Endothelial cell of umbilical vein (primary cell): ENCODE results near the gene R3HDM2. TPM values are rescaled to one million over a fixed set of nuclear protein-coding genes. Genes with fewer than 3 reads are reported as not detected.
"Not testable (repeated sequence)": the region's sequence is repeated elsewhere in the genome, so short reads cannot be mapped to it uniquely, and the experiment has no call there.

ENCODE experiments used
- BruUV-seq: library from RNA; stranded (reverse); fragments of 400-500 nt; replicated peaks from 2 replicates; lab custom pipeline; 2021; lab: Mats Ljungman, UMichigan
- CTCF ChIA-PET: fragments of 300-600, 350-600 bp; sonication (Branson Sonifier 250); formaldehyde crosslinking; loops from one replicate; lab custom pipeline; 2021; ENCODE audit warnings: antibody characterized with exemption, inconsistent platforms; lab: Charles Lee
- POLR2A ChIA-PET: fragments of 300-600, 350-600 bp; sonication (Branson Sonifier 250); formaldehyde crosslinking; loops from one replicate; lab custom pipeline; 2021; ENCODE audit warnings: antibody characterized with exemption, inconsistent platforms; lab: Charles Lee
- DNase-seq: peaks from one replicate; pipeline ENCODE4 v3.0.0-alpha.2; 2011; ENCODE audit warnings: low read depth, low spot score
- FAIRE-seq: peaks from 2 replicates; lab custom pipeline; 2011; peaks lifted over from hg19 to GRCh38; lab: Jason Lieb, UNC
- H2AFZ ChIP-seq: 2 replicates; pipeline ENCODE4 v1.6.0; 2012; ENCODE audit warnings: low read depth, low read length, control low read depth, inconsistent platforms
- H3K27ac ChIP-seq: 2 replicates; pipeline ENCODE4 v1.5.1; 2011; ENCODE audit warnings: low read depth, mild to moderate bottlenecking, control low read depth, low read length, moderate library complexity; ENCODE audit not compliant: insufficient read depth
- H3K27me3 ChIP-seq, 2 experiments: 2 replicates each; pipeline versions ENCODE4 v1.6.0 to v1.6.1; 2011; ENCODE audit warnings: low read length in 2 of 2, mixed read lengths in 1 of 2; ENCODE audit not compliant: control insufficient read depth in 2 of 2, insufficient read depth in 2 of 2
- H3K36me3 ChIP-seq, 2 experiments: 2 replicates in 1 of 2; 3 replicates in 1 of 2; pipeline ENCODE4 v1.5.1; 2011; ENCODE audit warnings: low read length in 2 of 2, mild to moderate bottlenecking in 1 of 2, moderate library complexity in 1 of 2; ENCODE audit not compliant: control insufficient read depth in 2 of 2, insufficient read depth in 2 of 2; ENCODE audit errors: extremely low read depth in 1 of 2
- H3K4me1 ChIP-seq: 3 replicates; pipeline ENCODE4 v1.5.1; 2011; ENCODE audit warnings: mild to moderate bottlenecking, low read length; ENCODE audit not compliant: control insufficient read depth, insufficient read depth; ENCODE audit errors: extremely low read depth
- H3K4me2 ChIP-seq: 2 replicates; pipeline ENCODE4 v1.6.1; 2011; ENCODE audit warnings: low read length, control low read depth, mixed read lengths; ENCODE audit not compliant: insufficient read depth
- H3K4me3 ChIP-seq, 3 experiments: fragments of 200-600 bp in 1 of 3; sonication (generic), shearing (Covaris generic) in 1 of 3; replicated peaks in 1 of 3; 2 replicates each; pipeline ENCODE4 v1.5.1; 2011 to 2016; ENCODE audit warnings: control low read depth in 3 of 3, low read length in 3 of 3, mild to moderate bottlenecking in 2 of 3, inconsistent platforms in 1 of 3, low read depth in 1 of 3, moderate library complexity in 1 of 3; ENCODE audit not compliant: insufficient read depth in 1 of 3
- H3K79me2 ChIP-seq: 2 replicates; pipeline ENCODE4 v1.6.0; 2012; ENCODE audit warnings: low read length, inconsistent platforms; ENCODE audit not compliant: control insufficient read depth, insufficient read depth
- H3K9ac ChIP-seq: replicated peaks from 2 replicates; pipeline ENCODE3; 2011; ENCODE audit warnings: low read length, control low read depth; ENCODE audit not compliant: insufficient read depth; ENCODE audit errors: extremely low read depth
- H3K9me1 ChIP-seq: replicated peaks from 3 replicates; pipeline ENCODE4 v1.6.0; 2011; ENCODE audit warnings: mild to moderate bottlenecking, low read length; ENCODE audit not compliant: control insufficient read depth, insufficient read depth; ENCODE audit errors: extremely low read depth
- H3K9me3 ChIP-seq: replicated peaks from 2 replicates; pipeline ENCODE4 v1.5.1; 2012; ENCODE audit warnings: low read length, inconsistent platforms; ENCODE audit not compliant: control insufficient read depth, insufficient read depth
- H4K20me1 ChIP-seq: replicated peaks from 2 replicates; pipeline ENCODE3; 2011; ENCODE audit warnings: mild to moderate bottlenecking, low read length; ENCODE audit not compliant: control insufficient read depth, insufficient read depth; ENCODE audit errors: extremely low read depth
- EZH2 ChIP-seq: IDR thresholded peaks from 2 replicates; pipeline ENCODE4 v1.6.1; 2012; ENCODE audit warnings: borderline replicate concordance, low read depth, mild to moderate bottlenecking, moderate library complexity, low read length, inconsistent platforms; ENCODE audit not compliant: severe bottlenecking
- GATA2 ChIP-seq: IDR thresholded peaks from 2 replicates; pipeline ENCODE4 v1.7.0; 2011; ENCODE audit warnings: low read depth, mild to moderate bottlenecking, moderate library complexity, mixed read lengths, low read length; ENCODE audit not compliant: insufficient read length, insufficient read depth
- MYC ChIP-seq: IDR thresholded peaks from one replicate; pipeline ENCODE4 v1.6.1; 2011; ENCODE audit warnings: mild to moderate bottlenecking, low read depth, low read length
- POLR2A ChIP-seq: IDR thresholded peaks from 2 replicates; pipeline ENCODE4 v1.6.1; 2012; ENCODE audit warnings: low read depth, mild to moderate bottlenecking, control low read depth, low read length
- POLR2AphosphoS5 ChIP-seq: IDR thresholded peaks from 2 replicates; pipeline ENCODE4 v1.6.1; 2012; ENCODE audit warnings: low read depth, mild to moderate bottlenecking, control low read depth, low read length, moderate library complexity; ENCODE audit not compliant: insufficient read depth
- dilution Hi-C: fragments of 300-500 bp; cut with MboI; formaldehyde crosslinking; loops from one replicate; pipeline ENCODE4 v1.15.0; 2019; ENCODE audit warnings: low sequenced_read_pairs; ENCODE audit not compliant: extremely low pct_ligation_motif_present
- intact Hi-C: fragments of 100-400 bp; cut with micrococcal nuclease; formaldehyde crosslinking; loops from one replicate; pipeline ENCODE4 v1.10.0; 2022
- polyA plus RNA-seq, 4 experiments: library from polyadenylated mRNA; depleted of rRNA in 3 of 4; stranded (reverse) in 3 of 4; unstranded in 1 of 4; fragments of >200 nt; gene quantifications; 2 replicates each; pipeline versions ENCODE4 v1.2.1 to v1.2.3, GENCODE V29; 2011 to 2012; ENCODE audit warnings: missing spikeins in 1 of 4
- total RNA-seq: library from RNA; stranded (reverse); gene quantifications from 2 replicates; pipeline ENCODE4 v1.2.3, GENCODE V29; 2021

R3HDM2 gene
- total and polyA plus RNA-seq, 2 donors (not counting 3 experiments of a cell fraction or from before 2014, with no cell fraction given) = 26.1 to 31.3 TPM

- peak; percentile 60 for DNase-seq
- dilution Hi-C loops (no loop called here), intact Hi-C loops (no loop called here)
- Histone ChIP-seq H3K4me3 (no peak overlapping the region), H3K9ac (no peak overlapping the region), H3K36me3 (no peaks in the 10 kb centered on the region), H3K9me3 (no peaks in the 10 kb centered on the region), H3K27me3 (no peaks in the 10 kb centered on the region), H3K79me2 (no peaks in the 10 kb centered on the region), H3K4me1 (no peaks in the 10 kb centered on the region), H3K4me2 (no peak overlapping the region), H3K27ac (no peak overlapping the region), H3K9me1 (no peaks in the 10 kb centered on the region), H4K20me1 (no peaks in the 10 kb centered on the region), H2AFZ (no peak overlapping the region)
- CTCF ChIA-PET = interaction anchor here (1.1 to 1.6 kb wide), 4 partner anchors 32 to 113 kb away, joined by 3 to 6 read pairs (median 4); no protein-coding TSS in a partner anchor
- TF ChIP-seq MYC (no peak), GATA2 (no peak), POLR2AphosphoS5 (no peak), POLR2A (no peak), EZH2 (no peak)
- FAIRE-seq = no peak
- no TSS peak for BruUV-seq
- POLR2A ChIA-PET = no interaction called here
These were observed 90.7 kb downstream of the R3HDM2 start for GRCh38 chr12:57340104-57340503.

DNA sequence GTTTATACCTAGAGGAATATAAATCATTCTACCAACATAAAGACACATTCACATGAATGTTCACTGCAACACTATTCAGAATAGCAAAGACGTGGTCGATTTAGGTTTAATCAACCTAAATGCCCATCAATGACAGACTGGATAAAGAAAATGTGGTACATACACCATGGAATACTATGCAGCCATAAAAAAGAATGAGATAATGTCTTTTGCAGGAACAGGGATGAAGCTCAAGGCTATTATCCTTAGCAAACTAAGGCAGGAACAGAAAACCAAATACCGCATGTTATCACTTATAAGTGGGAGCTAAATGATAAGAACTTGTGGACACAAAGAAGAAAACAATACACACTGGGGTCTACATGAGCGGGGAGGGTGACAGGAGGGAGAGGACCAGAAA is 94.5 kb downstream of the R3HDM2 start:
- BruUV-seq, H3K9ac ChIP-seq, H2AFZ ChIP-seq, H3K4me1 ChIP-seq, H3K4me3 ChIP-seq, intact Hi-C loops, H4K20me1 ChIP-seq, POLR2A ChIA-PET, DNase-seq, H3K27me3 ChIP-seq, dilution Hi-C loops, H3K9me3 ChIP-seq, H3K79me2 ChIP-seq, H3K36me3 ChIP-seq, H3K27ac ChIP-seq, H3K9me1 ChIP-seq, H3K4me2 ChIP-seq, FAIRE-seq: not testable (repeated sequence)
- CTCF ChIA-PET = interaction anchor here (0.9 to 1.8 kb wide), 2 partner anchors 13 to 17 kb away, joined by 3 to 5 read pairs; no protein-coding TSS in a partner anchor
